Measurements from ENCODE around the gene AHDC1.
"Not testable (repeated sequence)": the region's sequence is repeated elsewhere in the genome, so short reads cannot be mapped to it uniquely, and the experiment has no call there.

DNA sequence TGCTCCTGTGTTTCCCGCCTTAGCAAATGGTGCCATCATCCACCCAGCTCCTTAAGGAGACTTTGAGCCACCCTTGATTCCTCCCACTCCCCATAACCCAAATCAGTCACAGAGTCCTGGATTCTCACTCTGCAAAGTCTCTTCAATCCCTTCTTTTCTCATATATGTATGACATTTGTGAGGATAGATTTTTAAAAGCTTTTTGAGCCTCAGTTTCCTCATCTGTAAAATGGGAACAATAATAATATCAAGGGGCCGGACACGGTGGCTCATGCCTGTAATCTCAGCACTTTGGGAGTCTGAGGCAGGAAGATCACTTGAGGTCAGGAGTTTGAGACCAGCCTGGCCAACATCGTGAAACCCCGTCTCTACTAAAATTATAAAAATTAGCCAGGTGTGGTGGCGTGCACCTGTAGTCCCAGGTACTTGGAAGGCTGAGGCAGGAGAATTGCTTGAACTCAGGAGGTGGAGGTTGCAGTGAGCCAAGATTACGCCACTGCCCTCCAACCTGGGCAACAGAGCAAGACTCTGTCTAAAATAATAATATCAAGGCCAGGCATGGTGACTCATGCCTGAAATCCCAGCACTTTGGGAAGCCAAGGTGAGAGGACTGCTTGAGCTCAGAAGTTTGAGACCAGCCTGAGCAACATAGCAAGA is 16.0 kb upstream of the AHDC1 start:
- TF ChIP-seq EZH2phosphoT487 (IDR thresholded peaks at IDR 0.05; ENCODE audit: insufficient read depth, low read depth); EZH2 (IDR thresholded peaks at IDR 0.05; ENCODE audit: insufficient read depth, poor library complexity, severe bottlenecking): not testable (repeated sequence)
